Stimulated activated memory B cell treated with anti-CD40 and anti-IgM and Interleukin-4, amounts not matched to agents 10 μg/mL and 1 μg/mL and 100 μg/mL, for 72 hours (primary cell): ENCODE results near the gene RMP24.
"Not testable (repeated sequence)": the region's sequence is repeated elsewhere in the genome, so short reads cannot be mapped to it uniquely, and the experiment has no call there.

Source experiments
- ATAC-seq: fragments of 150-1000 bp; cut with Tn5 transposase; 2 replicates; pipeline ENCODE4 v1.10.0; 2021
- H3K27ac Mint-ChIP-seq: one replicate; pipeline ENCODE4 v1.8.0; 2022; ENCODE audit warnings: mild to moderate bottlenecking, mixed read lengths
- H3K27me3 Mint-ChIP-seq: one replicate; pipeline ENCODE4 v1.8.0; 2022; ENCODE audit warnings: mixed read lengths
- H3K36me3 Mint-ChIP-seq: one replicate; pipeline ENCODE4 v1.8.0; 2022; ENCODE audit warnings: mixed read lengths
- H3K4me1 Mint-ChIP-seq: one replicate; pipeline ENCODE4 v1.8.0; 2022; ENCODE audit warnings: mixed read lengths
- H3K4me3 Mint-ChIP-seq: one replicate; pipeline ENCODE4 v1.8.0; 2022; ENCODE audit warnings: mild to moderate bottlenecking, moderate library complexity, mixed read lengths
- H3K9me3 Mint-ChIP-seq: one replicate; pipeline ENCODE4 v1.8.0; 2022; ENCODE audit warnings: mixed read lengths

RMP24 gene

GRCh38 chr18:35949903-35950627 is 22.4 kb upstream of the RMP24 start:
- Mint-ChIP-seq H3K4me1 (peaks cover 9% of the 10 kb centered on the region), H3K9me3 (no peaks in the 10 kb centered on the region), H3K4me3 (peak overlapping the region; percentile 81), H3K27ac (peak overlapping the region; percentile 48), H3K36me3 (no peaks in the 10 kb centered on the region), H3K27me3 (peaks cover 48% of the 10 kb centered on the region)
- ATAC-seq: peak; percentile 53

GRCh38 chr18:35950628-35950982 is 21.9 kb upstream of the RMP24 start:
- Mint-ChIP-seq H3K27me3 (peaks cover 53% of the 10 kb centered on the region), H3K4me1 (peaks cover 9% of the 10 kb centered on the region), H3K36me3 (no peaks in the 10 kb centered on the region), H3K4me3 (peak overlapping the region; percentile 81), H3K27ac (peak overlapping the region; percentile 48), H3K9me3 (no peaks in the 10 kb centered on the region)
- ATAC-seq: no peak

GRCh38 chr18:35953688-35954087 is 18.8 kb upstream of the RMP24 start:
- Mint-ChIP-seq H3K4me3 (no peak overlapping the region), H3K4me1 (peaks cover 9% of the 10 kb centered on the region)

GRCh38 chr18:35956226-35956625 is 16.3 kb upstream of the RMP24 start:
- Mint-ChIP-seq H3K36me3 (no peaks in the 10 kb centered on the region), H3K27me3 (peaks cover 77% of the 10 kb centered on the region), H3K4me3 (no peak overlapping the region), H3K9me3 (no peaks in the 10 kb centered on the region), H3K4me1 (no peaks in the 10 kb centered on the region), H3K27ac (no peak overlapping the region)
- no peak for ATAC-seq

More at GRCh38 chr18:35953688-35954087, 18.8 kb upstream of the RMP24 start:
- no peak for ATAC-seq
- Mint-ChIP-seq H3K9me3 (no peaks in the 10 kb centered on the region), H3K27ac (no peak overlapping the region), H3K36me3 (no peaks in the 10 kb centered on the region), H3K27me3 (peaks cover 82% of the 10 kb centered on the region)

- no peak overlapping the region for H3K27ac Mint-ChIP-seq
Observed at GRCh38 chr18:35962320-35962719, 10.2 kb upstream of the RMP24 start.

GRCh38 chr18:35964319-35964718 is 8.2 kb upstream of the RMP24 start:
- H3K27ac Mint-ChIP-seq: no peak overlapping the region
- H3K27me3 Mint-ChIP-seq: peaks cover 7% of the 10 kb centered on the region
- H3K4me1 Mint-ChIP-seq: peaks cover 8% of the 10 kb centered on the region
- no peaks in the 10 kb centered on the region for H3K9me3 Mint-ChIP-seq
- no peak for ATAC-seq
- H3K36me3 Mint-ChIP-seq: no peaks in the 10 kb centered on the region
- H3K4me3 Mint-ChIP-seq: no peak overlapping the region

More at GRCh38 chr18:35962320-35962719, 10.2 kb upstream of the RMP24 start:
- Mint-ChIP-seq H3K4me3 (no peak overlapping the region), H3K36me3 (no peaks in the 10 kb centered on the region), H3K9me3 (no peaks in the 10 kb centered on the region), H3K27me3 (peaks cover 27% of the 10 kb centered on the region), H3K4me1 (no peaks in the 10 kb centered on the region)
- no peak for ATAC-seq

- not testable (repeated sequence) for H3K9me3 Mint-ChIP-seq, H3K4me3 Mint-ChIP-seq, H3K36me3 Mint-ChIP-seq, ATAC-seq, H3K27me3 Mint-ChIP-seq
- Mint-ChIP-seq H3K27ac (peak overlapping the region; percentile 3), H3K4me1 (peaks cover 26% of the 10 kb centered on the region)
Observed at GRCh38 chr18:35967866-35968265, 4.6 kb upstream of the RMP24 start.

- Mint-ChIP-seq H3K36me3 (no peaks in the 10 kb centered on the region), H3K27me3 (no peaks in the 10 kb centered on the region), H3K9me3 (no peaks in the 10 kb centered on the region), H3K4me1 (peaks cover 32% of the 10 kb centered on the region), H3K27ac (peak overlapping the region; percentile 3), H3K4me3 (no peak overlapping the region)
- no peak for ATAC-seq
Observed at GRCh38 chr18:35968278-35968880, 4.1 kb upstream of the RMP24 start.

GRCh38 chr18:35969676-35970075 is 2.8 kb upstream of the RMP24 start:
- no peaks in the 10 kb centered on the region for H3K27me3 Mint-ChIP-seq
- ATAC-seq: no peak
- no peaks in the 10 kb centered on the region for H3K9me3 Mint-ChIP-seq
- no peaks in the 10 kb centered on the region for H3K36me3 Mint-ChIP-seq
- H3K4me3 Mint-ChIP-seq: no peak overlapping the region
- peak overlapping the region; percentile 79 for H3K27ac Mint-ChIP-seq
- peaks cover 42% of the 10 kb centered on the region for H3K4me1 Mint-ChIP-seq

GRCh38 chr18:35971661-35972196 is 750 bp upstream of the RMP24 start:
- Mint-ChIP-seq H3K36me3 (peaks cover 15% of the 10 kb centered on the region), H3K27me3 (no peaks in the 10 kb centered on the region), H3K4me1 (peaks cover 42% of the 10 kb centered on the region), H3K27ac (peak overlapping the region; percentile 90), H3K9me3 (no peaks in the 10 kb centered on the region), H3K4me3 (peak overlapping the region; percentile 92)
- ATAC-seq: peak; percentile 1

GRCh38 chr18:35973650-35974049 is 1.2 kb downstream of the RMP24 start:
- peaks cover 30% of the 10 kb centered on the region for H3K36me3 Mint-ChIP-seq
- H3K27ac Mint-ChIP-seq: peak overlapping the region; percentile 90
- H3K27me3 Mint-ChIP-seq: no peaks in the 10 kb centered on the region
- peaks cover 34% of the 10 kb centered on the region for H3K4me1 Mint-ChIP-seq
- no peak for ATAC-seq
- no peaks in the 10 kb centered on the region for H3K9me3 Mint-ChIP-seq
- peak overlapping the region; percentile 92 for H3K4me3 Mint-ChIP-seq

- peaks cover 34% of the 10 kb centered on the region for H3K4me1 Mint-ChIP-seq
- no peaks in the 10 kb centered on the region for H3K9me3 Mint-ChIP-seq
- peak overlapping the region; percentile 90 for H3K27ac Mint-ChIP-seq
- H3K36me3 Mint-ChIP-seq: peaks cover 34% of the 10 kb centered on the region
- peak overlapping the region; percentile 92 for H3K4me3 Mint-ChIP-seq
- no peaks in the 10 kb centered on the region for H3K27me3 Mint-ChIP-seq
- no peak for ATAC-seq
Observed at GRCh38 chr18:35974181-35974580, 1.7 kb downstream of the RMP24 start.

- Mint-ChIP-seq H3K27ac (no peak overlapping the region), H3K36me3 (peaks cover 64% of the 10 kb centered on the region), H3K27me3 (no peaks in the 10 kb centered on the region), H3K4me1 (peaks cover 3% of the 10 kb centered on the region), H3K9me3 (no peaks in the 10 kb centered on the region), H3K4me3 (no peak overlapping the region)
- ATAC-seq: no peak
Observed at GRCh38 chr18:35979112-35979511, 6.6 kb downstream of the RMP24 start.

GRCh38 chr18:35982409-35983114 is 10.1 kb downstream of the RMP24 start:
- Mint-ChIP-seq H3K27me3 (no peaks in the 10 kb centered on the region), H3K9me3 (no peaks in the 10 kb centered on the region), H3K4me3 (no peak overlapping the region), H3K4me1 (no peaks in the 10 kb centered on the region), H3K27ac (no peak overlapping the region), H3K36me3 (peaks cover 57% of the 10 kb centered on the region)
- ATAC-seq: no peak

GRCh38 chr18:35983147-35983546 is 10.7 kb downstream of the RMP24 start:
- Mint-ChIP-seq H3K4me1 (no peaks in the 10 kb centered on the region), H3K36me3 (peaks cover 54% of the 10 kb centered on the region), H3K27ac (no peak overlapping the region), H3K27me3 (no peaks in the 10 kb centered on the region), H3K4me3 (no peak overlapping the region), H3K9me3 (no peaks in the 10 kb centered on the region)
- no peak for ATAC-seq
